GM19193 (cell line): ENCODE results near the gene NEGR1.

Experiments
- POLR2A ChIP-seq: IDR thresholded peaks from 4 replicates; pipeline ENCODE4 v1.6.1; 2011; ENCODE audit not compliant: insufficient read depth, insufficient read length; ENCODE audit errors: extremely low read depth

The NEGR1 gene

DNA sequence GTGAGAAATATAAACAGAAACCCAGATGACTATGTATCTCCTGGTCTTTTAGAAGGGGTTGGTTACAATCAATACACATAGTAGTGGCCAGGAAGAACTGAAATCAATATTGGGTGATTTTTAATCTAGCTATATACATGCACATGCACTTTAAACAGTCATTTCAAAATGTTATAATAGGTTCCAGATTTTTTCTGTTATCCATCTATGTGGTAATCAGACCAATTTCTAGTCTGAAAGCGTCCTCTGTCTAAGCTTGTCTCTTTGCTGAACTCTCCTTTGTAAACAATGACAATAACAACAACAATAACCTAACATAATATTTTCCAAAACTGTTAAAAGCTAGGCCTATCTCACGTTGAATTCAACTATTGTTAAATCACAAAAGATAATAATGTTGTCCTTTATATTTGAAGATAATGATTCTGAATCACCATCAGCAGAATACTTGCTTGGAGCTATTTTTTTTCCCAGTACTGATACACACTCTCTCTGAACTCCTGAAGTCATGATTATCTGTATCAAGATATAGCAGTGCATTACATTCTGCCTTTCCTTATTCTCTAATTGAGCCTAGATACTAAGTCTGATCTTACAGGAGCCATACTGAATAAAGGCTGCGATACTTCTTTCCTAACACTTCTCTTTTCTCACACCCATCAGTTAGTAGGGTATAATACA is 704.7 kb downstream of the NEGR1 start:
- no peak for TF ChIP-seq POLR2A

GRCh38 chr1:71572038-71572437 is 710.3 kb downstream of the NEGR1 start:
- TF ChIP-seq POLR2A = no peak

DNA sequence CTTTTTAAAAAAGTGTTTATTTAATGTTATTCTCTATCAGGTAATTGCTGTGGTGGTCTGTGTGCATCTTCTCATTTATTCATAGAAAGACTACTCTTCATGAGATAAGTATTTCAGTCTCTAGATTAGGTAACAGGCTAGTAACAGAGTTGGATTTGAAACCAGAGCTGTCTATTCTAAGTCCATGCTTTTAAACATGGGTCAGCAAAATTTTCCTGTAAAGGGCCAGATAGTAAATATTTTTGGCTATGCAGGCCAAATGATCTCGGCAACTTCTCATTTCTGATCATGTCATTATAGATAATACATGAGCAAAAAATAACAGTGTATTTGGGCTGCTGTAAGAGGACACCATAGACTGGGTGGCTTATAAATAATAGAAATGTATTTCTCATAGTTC is 715.9 kb downstream of the NEGR1 start:
- no peak for TF ChIP-seq POLR2A

DNA sequence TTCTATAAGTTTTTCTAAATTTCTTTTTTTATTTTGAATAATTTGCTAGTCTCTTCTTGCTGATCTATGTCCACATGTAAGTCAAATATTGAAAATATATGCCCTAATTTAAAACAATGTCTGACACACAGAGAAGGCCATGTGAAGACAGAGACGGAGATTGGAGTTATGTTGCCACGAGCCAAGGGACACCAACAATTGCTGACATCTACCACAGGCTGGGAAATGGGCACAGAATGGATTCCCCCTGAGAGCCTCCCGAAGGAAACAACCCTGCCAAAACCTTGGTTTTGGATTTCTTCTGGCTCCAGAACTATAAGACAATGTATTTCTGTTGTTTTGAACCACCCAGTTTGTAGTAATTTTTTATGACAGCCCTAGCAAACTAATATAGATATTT is 716.5 kb downstream of the NEGR1 start:
- TF ChIP-seq POLR2A = no peak

GRCh38 chr1:71565262-71565661 is 717.1 kb downstream of the NEGR1 start:
- no peak for TF ChIP-seq POLR2A

GRCh38 chr1:71562298-71562697 is 720.0 kb downstream of the NEGR1 start:
- no peak for TF ChIP-seq POLR2A

DNA sequence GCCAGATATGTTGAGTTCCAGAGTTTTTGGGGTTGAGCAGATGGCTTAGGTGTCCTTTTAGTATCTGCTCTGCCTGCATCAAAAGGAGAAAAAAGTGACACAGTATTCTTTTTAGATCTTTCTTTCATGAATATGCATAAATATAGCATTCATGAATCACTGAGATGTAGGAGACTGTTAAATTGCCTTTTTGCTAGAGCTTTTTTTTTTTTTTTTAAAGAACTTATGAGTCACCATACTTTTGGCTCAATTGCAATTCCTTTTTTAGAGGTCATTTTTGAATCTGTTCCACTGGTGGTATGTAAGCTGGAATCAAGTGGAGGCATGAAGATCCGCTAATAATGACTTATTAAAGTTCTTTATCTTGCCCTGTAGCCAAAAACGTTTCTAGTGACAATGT is 720.6 kb downstream of the NEGR1 start:
- TF ChIP-seq POLR2A = no peak

- no peak for TF ChIP-seq POLR2A
Measured at GRCh38 chr1:71561206-71561605, 721.1 kb downstream of the NEGR1 start.

DNA sequence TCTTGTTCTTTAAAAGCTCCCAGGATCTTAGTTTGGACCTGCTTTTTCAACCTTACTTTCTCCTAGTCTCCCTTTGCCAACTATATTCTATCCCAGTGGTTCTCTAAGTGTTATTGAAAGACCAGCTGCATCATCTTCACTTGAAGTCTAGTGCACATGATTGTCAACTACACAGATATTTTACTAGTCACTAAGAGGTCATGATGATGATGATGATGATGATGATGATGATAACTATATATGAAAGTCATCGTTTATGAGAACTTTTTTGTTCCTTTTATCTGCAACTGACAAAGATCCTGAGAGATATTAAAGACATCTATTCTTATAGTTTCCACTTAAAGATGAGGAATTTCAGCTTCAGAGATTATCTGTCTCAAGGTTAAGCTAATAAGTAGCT is 722.5 kb downstream of the NEGR1 start:
- no peak for TF ChIP-seq POLR2A

DNA sequence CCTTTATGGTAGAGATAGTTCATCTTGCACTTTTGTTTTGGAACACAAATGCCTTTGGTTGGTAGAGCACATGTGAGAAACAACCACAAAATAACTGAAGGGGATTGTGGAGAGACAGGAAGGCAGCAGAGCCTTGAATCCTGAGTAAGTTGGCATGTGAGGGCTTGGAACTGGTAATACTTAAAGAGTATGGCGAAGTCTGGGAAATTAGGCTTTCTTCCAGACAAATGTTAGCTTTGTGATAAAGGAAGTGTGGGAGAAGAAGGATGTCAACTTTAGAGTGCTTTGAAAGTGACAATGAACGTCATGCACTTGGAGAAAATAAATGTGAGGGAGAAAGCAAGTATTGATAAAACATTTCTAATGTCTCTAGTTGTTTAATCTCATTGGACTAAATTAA is 725.2 kb downstream of the NEGR1 start:
- TF ChIP-seq POLR2A = no peak

- TF ChIP-seq POLR2A = no peak
Measured at GRCh38 chr1:71548398-71548890, 733.9 kb downstream of the NEGR1 start.

DNA sequence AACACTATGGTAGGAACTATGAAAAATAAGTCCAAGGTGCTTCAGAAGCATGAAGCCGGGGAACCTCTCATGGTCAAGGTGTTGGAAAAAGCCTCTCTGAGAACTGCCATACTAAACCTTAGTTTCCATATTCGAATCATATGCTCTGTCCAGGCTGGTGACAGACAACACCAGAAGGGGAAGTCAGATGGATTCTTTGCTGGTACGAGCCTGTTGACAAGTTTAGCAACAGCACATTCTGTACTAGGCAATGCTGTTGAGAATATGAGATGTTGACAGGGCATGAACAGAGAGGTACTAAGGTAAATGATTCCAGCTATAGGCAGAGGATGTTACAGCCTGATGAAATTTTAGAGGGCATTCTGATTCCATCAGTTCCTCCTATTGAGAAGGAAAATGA is 740.2 kb downstream of the NEGR1 start:
- TF ChIP-seq POLR2A = no peak

DNA sequence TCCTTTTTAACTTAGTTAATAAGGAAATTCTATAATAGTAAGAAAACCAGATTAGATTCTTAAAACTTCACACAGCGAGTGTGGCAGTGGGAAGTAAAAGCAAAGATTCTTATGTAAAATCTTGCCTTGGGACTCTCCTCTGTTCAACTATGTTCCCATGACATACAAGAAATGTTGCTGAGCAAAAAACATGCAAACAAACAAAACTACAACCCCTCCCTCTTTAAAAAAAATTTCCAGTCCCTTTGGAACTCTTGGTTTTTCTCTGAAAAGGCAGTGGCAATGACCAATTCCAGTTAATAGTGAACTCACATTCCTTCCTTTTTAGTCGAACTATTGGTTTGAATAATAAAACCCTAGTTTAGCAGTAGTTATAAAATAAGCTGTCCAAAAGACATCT is 748.4 kb downstream of the NEGR1 start:
- TF ChIP-seq POLR2A = no peak

DNA sequence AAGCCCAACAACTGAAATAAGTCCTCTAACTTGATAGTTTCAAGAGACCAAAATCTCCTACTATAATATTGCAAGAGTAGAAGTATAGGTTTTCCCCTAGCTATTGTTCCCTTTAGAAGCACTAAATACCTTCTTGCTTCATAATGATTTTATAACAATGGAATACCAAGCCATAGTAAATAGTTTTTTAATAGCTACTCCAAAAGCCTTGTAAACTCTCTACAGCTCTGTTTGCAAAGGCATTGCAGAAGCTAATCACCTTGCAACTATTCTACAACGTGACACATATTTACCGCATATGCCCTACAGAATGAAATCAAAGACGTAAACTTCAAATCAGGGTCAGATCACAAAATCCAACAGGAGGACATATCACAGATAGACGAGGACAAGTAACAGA is 750.0 kb downstream of the NEGR1 start:
- no peak for TF ChIP-seq POLR2A

- TF ChIP-seq POLR2A = no peak
Measured at GRCh38 chr1:71526824-71527223, 755.5 kb downstream of the NEGR1 start.

DNA sequence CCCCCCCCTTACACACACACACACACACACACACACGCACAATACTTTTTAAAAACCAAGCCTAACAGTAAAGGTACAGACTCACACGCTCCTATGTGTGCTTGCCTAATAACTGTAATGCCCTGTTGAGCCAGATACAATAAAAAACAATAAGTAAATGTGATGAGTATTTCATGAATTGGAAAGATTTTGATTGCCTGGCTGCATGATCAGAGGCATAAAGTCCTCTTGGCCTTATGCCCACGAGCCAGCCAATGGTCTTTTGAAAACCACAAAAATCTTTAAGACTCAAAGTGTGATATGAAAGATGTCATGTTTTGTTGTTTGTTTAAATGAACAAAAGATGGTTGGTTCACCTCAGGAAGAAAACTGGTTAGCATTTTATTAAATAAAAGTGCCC is 759.6 kb downstream of the NEGR1 start:
- no peak for TF ChIP-seq POLR2A
